ENCODE results near the gene CIB4.

DNA sequence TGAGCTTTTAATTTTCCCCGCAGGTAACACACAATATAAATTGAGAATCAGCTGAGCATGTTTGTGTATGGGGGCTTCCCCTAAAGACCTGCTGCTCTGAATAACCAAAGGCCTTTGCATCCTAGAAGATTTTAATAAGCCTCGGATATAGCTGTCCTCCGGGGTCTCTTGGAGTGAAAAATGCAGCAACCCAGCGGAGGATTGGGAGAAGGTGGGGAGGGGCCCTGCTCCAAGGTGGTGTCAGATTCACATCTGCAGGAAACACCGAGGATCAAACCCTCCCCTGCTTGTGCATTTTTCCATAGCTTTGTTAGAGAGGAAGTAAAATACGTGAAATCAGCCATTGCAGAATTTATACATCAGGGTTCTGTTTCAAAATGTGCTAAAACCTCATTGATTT is 100.2 kb downstream of the CIB4 start:
- no peak for TF ChIP-seq GATA2 (IDR thresholded peaks at IDR 0.05; ENCODE audit: low read depth, low read length)
- no peak for TF ChIP-seq GATA3 (IDR thresholded peaks at IDR 0.05; ENCODE audit: low read depth, low read length)
